A549 (cell line): ENCODE measurements around the gene PACS1.

Experiments used
- EHF ChIP-seq: fragments of 250-450 bp; sonication (Bioruptor Pico); IDR thresholded peaks from 2 replicates; pipeline ENCODE4 v1.5.0; 2020; ENCODE audit warnings: mild to moderate bottlenecking
- ESRRA ChIP-seq: fragments of 150-350 bp; IDR thresholded peaks from 2 replicates; pipeline ENCODE4 v1.6.1; 2014; ENCODE audit warnings: mild to moderate bottlenecking, low read length, borderline replicate concordance
- NPAS2 ChIP-seq: fragments of 250-450 bp; sonication (Bioruptor Pico); IDR thresholded peaks from 2 replicates; pipeline ENCODE4 v1.8.0; 2022; ENCODE audit warnings: mild to moderate bottlenecking, moderate library complexity, borderline replicate concordance
- RFX5 ChIP-seq: fragments of 450-650 bp; IDR thresholded peaks from 2 replicates; pipeline ENCODE4 v1.7.1; 2014; ENCODE audit warnings: antibody characterized with exemption, mild to moderate bottlenecking, moderate library complexity
- TP53 ChIP-seq: fragments of 250-450 bp; sonication (Bioruptor Pico); IDR thresholded peaks from 2 replicates; pipeline ENCODE4 v1.5.0; 2021; ENCODE audit warnings: mild to moderate bottlenecking, moderate library complexity
- TF ChIP-seq, protein P1 (sequence below): fragments of >200 bp; sonication (Bioruptor Twin); formaldehyde crosslinking; IDR thresholded peaks from 3 replicates; pipeline ENCODE4 v1.5.1; 2016
- TF ChIP-seq, protein P2 (sequence below): fragments of 200-600 bp; sonication (generic); IDR thresholded peaks from 2 replicates; pipeline ENCODE4 v1.6.1; 2016; ENCODE audit warnings: antibody characterized with exemption, mild to moderate bottlenecking, moderate library complexity

DNA sequence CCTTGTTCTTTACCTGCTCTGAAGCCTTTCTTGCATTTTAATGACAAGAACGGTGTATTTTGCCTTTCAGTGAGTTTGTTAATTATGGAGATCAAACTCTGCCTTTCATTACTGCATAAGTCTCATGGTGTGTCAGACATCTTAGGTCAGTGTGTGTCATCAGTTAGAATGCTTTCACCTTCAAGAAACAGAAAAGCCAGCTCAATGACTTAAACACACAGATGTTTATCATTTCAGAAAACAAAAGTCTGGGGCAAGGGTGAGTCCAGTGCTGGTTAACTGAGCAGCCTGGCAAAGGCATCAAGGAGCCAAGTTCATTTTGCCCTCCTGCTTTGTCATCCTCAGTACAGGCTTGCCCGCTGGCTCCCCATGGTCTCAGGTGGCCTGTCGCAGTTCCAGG lies 54.5 kb downstream of the PACS1 start:
- TF ChIP-seq TP53 (CRISPR knock-in tag), result no peak
- TF ChIP-seq EHF (CRISPR knock-in tag), result no peak
- TF ChIP-seq, protein P1, sequence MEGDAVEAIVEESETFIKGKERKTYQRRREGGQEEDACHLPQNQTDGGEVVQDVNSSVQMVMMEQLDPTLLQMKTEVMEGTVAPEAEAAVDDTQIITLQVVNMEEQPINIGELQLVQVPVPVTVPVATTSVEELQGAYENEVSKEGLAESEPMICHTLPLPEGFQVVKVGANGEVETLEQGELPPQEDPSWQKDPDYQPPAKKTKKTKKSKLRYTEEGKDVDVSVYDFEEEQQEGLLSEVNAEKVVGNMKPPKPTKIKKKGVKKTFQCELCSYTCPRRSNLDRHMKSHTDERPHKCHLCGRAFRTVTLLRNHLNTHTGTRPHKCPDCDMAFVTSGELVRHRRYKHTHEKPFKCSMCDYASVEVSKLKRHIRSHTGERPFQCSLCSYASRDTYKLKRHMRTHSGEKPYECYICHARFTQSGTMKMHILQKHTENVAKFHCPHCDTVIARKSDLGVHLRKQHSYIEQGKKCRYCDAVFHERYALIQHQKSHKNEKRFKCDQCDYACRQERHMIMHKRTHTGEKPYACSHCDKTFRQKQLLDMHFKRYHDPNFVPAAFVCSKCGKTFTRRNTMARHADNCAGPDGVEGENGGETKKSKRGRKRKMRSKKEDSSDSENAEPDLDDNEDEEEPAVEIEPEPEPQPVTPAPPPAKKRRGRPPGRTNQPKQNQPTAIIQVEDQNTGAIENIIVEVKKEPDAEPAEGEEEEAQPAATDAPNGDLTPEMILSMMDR, result no peak
- TF ChIP-seq ESRRA, result no peak
- TF ChIP-seq NPAS2 (CRISPR knock-in tag), result no peak
- TF ChIP-seq, protein P2, sequence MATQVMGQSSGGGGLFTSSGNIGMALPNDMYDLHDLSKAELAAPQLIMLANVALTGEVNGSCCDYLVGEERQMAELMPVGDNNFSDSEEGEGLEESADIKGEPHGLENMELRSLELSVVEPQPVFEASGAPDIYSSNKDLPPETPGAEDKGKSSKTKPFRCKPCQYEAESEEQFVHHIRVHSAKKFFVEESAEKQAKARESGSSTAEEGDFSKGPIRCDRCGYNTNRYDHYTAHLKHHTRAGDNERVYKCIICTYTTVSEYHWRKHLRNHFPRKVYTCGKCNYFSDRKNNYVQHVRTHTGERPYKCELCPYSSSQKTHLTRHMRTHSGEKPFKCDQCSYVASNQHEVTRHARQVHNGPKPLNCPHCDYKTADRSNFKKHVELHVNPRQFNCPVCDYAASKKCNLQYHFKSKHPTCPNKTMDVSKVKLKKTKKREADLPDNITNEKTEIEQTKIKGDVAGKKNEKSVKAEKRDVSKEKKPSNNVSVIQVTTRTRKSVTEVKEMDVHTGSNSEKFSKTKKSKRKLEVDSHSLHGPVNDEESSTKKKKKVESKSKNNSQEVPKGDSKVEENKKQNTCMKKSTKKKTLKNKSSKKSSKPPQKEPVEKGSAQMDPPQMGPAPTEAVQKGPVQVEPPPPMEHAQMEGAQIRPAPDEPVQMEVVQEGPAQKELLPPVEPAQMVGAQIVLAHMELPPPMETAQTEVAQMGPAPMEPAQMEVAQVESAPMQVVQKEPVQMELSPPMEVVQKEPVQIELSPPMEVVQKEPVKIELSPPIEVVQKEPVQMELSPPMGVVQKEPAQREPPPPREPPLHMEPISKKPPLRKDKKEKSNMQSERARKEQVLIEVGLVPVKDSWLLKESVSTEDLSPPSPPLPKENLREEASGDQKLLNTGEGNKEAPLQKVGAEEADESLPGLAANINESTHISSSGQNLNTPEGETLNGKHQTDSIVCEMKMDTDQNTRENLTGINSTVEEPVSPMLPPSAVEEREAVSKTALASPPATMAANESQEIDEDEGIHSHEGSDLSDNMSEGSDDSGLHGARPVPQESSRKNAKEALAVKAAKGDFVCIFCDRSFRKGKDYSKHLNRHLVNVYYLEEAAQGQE, result no peak
- no peak for TF ChIP-seq RFX5
